NT2/D1 (cell line): ENCODE measurements around the gene MMD.

Experiments used
- SUZ12 ChIP-seq: IDR thresholded peaks from 2 replicates; pipeline ENCODE4 v1.6.1; 2011; ENCODE audit not compliant: insufficient read length, insufficient read depth; ENCODE audit errors: extremely low read depth
- YY1 ChIP-seq: IDR thresholded peaks from 2 replicates; pipeline ENCODE4 v1.6.1; 2011; ENCODE audit not compliant: insufficient read length, insufficient read depth
- ZNF274 ChIP-seq: IDR thresholded peaks from 2 replicates; pipeline ENCODE4 v1.6.1; 2011; ENCODE audit warnings: mild to moderate bottlenecking, low read depth, low read length

DNA sequence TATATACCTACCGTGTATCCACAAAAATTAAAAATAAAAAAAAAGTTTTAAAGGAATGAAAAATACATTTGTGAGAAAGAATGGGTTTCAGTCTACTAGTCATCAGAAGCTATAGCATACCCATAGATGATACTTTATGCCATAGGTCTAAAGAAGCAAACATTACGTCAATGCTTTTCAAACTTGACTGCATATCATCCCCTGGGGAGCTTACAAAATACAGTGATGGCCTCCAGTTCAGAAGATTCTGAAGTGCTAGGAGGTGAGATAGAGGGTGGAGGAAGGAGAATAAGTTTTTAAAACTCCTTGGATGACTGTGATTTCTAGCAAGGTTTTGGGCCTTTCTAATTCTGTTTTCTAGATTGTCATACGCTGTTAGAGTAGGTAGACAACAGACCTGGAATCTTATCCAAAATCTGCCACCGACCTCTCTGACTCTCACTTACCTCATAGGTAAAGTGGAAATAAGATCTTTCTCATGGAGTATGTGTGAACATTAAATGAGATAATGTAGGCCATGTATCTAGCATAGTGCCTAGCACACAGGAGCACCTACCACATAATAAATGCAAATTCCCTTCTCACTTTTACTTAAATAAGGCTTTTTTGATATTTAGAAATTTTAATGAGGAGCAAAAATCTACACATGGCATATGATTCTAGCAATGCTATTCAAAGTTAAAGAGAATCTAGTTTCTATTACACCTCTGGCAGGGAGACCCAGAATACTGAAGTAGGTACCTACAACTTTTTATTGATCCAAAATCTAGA, 12.4 kb downstream of the MMD start:
- no peak for TF ChIP-seq ZNF274
- TF ChIP-seq YY1: no peak
- no peak for TF ChIP-seq SUZ12
